Middle frontal gyrus (tissue), 1 donor: ENCODE data around the gene MYLK.
A peak's percentile ranks its signal among the peaks of the same experiment; 100 is the strongest.
"Not testable (repeated sequence)": the region's sequence is repeated elsewhere in the genome, so short reads cannot be mapped to it uniquely, and the experiment has no call there.

Source experiments
- DNase-seq: peaks from one replicate; pipeline ENCODE4 v3.0.0-alpha.2; 2015; ENCODE audit warnings: low spot score; ENCODE audit errors: extremely low spot score

The MYLK gene

DNA sequence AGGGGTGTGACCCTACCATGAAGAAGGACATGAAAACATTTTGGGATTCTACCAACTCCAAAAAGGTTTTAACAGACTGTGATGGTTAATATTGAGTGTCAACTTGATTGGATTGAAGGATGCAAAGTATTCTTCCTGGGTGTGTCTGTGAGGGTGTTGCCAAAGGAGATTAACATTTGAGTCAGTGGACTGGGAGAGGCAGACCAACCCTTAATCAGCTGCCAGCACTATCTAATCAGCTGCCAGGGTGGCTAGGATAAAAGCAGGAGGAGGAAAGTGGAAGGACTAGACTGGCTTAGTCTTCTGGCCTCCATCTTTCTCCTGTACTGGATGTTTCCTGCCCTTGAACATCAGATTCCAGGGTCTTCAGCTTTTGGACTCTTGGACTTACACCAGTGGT, 283.3 kb downstream of the MYLK start:
- DNase-seq: not testable (repeated sequence)

DNA sequence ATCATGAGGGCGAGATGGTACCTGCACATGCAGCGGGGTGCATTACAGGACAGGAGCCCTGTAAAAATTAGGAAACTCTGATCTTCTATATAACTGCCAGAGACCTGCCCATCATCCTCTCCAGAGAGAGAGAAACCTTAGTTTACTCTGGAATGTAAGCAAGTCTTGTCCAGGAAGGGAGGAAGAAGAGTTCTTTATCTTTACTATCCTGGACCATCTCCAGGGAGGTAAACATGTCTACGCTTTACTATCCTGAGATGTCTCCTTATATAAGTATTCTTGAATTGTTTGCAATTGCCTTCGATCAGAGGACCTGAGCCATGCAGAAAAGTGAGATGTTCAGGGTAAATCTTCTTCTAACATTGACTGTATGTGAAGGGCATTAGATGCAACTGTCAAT, 286.6 kb downstream of the MYLK start:
- DNase-seq: no peak

DNA sequence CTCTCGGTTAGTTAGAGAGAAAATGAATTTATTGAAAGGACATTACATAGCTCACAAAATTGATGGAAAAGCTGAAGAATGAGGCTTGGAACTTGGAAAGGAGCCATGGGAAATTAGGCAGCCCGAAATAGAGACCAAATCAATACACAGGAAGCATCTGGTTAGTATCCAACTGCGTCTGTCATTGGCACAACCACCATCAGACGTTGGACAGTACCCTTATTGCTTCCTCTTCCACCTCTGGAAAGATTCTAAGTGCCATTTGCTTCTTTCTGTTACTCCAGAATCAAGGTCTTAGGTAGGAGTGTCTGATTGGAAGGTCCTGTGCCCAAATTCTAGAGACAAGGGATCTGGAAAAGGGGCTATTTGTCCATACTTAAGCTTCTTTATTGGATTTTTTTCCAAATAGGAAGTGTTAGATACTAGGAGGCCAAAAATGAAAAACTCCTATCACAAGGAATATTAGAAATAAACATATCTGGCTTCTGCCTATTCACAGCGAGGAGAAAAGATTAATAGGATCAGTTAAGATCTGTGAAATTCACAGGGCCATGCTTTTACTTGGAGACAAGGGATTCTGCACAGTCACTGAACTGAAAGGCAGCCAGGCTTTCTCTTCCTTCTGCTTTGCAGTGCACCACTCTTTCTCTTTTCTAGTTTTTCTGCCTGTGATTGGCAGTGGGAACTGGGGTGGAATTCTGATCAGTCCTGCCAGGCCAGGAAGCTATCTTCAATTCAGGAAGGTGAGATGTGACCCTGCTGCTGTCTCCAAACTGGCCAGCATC, 288.5 kb downstream of the MYLK start:
- DNase-seq: no peak

GRCh38 chr3:123593381-123593780, 290.8 kb downstream of the MYLK start:
- DNase-seq: no peak

DNA sequence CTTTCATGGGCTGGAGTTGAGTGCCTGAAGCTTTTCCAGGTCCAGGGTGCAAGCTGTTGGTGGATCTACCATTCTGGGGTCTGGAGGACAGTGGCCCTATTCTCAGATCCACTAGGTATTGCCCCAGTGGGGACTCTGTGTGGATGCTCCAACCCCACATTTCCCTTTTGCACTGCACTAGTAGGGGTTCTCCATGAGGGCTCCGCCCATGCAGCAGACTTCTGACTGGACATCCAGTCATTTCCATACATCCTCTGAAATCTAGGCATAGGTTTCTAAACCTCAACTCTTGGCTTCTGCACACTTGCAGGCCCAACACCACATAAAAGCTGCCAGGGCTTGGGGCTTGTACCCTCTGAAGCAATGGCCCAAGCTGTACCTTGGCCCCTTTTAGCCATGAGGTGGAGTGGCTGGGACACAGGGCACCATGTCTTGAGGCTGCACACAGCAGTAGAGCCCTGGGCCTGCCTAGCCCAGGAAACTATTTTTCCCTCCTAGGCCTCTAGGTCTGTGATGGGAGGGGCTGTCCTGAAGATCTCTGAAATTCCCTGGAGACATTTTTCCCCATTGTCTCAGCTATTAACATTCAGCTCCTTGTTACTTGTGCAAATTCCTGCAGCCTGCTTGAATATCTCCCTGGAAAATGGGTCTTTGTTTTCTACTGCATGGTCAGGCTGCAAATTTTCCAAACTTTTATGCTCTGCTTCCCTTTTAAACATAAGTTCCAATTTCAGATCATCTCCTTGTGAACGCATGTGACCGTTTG, 293.3 kb downstream of the MYLK start:
- no peak for DNase-seq

GRCh38 chr3:123587401-123587800, 296.7 kb downstream of the MYLK start:
- no peak for DNase-seq

- DNase-seq: no peak
Observed at GRCh38 chr3:123586968-123587367, 297.2 kb downstream of the MYLK start.

GRCh38 chr3:123586131-123586530, 298.0 kb downstream of the MYLK start:
- no peak for DNase-seq

DNA sequence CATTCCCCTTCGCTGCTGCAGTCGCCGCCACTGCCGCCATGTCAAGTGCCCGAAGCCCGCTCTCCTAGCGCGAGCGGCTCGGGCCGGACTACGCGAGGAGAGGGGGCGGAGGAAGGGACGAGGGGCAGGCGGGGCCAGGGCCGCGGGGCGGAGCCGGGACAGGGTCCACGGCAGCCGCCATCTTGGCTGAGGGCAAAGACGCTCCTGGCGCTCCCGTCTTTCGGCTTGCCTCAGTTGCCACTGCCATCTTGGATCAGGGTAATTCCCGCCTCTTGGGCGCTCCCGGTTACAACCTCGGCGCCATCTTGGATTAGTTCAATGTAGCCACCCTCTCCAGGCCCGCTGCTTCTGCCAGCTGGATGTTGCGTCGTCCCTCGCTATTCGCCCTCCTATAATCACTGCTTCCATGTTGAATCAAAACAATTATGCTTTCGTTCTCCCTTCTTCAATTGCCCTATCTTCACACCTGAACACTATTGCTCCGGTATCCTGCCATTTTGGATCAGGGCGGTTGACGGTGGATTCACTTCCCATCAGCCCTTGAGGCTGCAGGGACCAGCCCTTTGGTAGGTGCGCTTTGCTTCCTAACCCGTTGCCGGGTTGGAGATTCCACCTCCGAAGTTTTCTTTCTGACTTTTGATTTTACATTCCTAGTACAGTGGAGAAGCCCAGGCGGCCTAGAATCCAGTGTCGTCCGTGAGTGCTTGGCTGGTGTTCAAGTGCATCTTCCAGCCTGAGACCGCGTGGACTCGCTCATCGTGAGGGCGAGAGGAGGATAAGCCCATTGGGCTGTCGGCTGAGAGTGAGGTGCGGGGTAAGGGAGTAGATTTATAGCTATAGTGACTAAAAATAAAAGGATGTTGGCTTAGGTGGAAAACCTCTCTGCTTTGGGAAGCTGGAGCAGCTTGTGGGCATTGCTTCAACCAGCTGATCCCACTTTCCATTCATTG, 298.9 kb downstream of the MYLK start, which contains the start of gene HACD2:
HACD2 (minus strand) TSS at position 66 of the 950 bp plus-strand sequence; CDS start at position 40, 26 bp downstream.
- peak; percentile 96 for DNase-seq

- no peak for DNase-seq
Observed at GRCh38 chr3:123584284-123584987, 299.7 kb downstream of the MYLK start.

DNA sequence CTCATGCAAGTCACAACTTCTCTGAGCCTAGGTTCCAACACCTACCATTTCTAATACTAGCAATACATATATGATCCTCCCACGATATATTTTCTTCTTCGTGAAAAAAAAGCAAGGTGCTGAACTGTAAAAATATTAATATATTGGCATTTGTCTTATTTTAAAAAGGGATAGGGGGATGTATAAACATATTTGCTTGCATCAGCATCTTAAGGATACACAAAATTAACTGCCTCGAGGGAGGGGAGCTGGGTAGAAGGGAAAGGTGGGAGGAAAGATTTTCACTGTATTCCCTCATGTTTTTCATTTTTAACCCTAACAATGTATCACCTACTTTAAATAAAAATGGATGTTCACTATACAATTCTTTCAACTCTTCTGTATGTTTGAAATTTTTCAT, 300.6 kb downstream of the MYLK start:
- no peak for DNase-seq

DNA sequence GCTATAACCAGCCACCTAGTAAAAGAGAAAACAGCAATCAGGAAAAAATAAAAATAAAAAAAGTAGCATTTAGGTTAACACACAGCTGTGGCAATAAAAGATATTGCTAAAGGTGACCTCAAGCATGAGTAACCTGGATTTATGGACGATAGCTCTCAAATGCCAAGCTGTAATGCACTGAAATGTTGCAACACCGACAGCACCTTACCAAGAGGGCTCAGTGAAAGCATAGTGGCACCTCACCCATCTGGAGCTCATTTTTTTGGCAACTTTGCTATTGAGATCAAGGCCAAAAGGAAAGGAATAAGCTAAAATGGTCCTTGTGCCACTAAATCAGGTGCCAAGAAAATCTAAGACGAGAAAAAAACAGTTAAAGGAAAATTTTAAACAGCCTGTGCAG, 301.8 kb downstream of the MYLK start:
- no peak for DNase-seq

GRCh38 chr3:123576122-123576521, 308.0 kb downstream of the MYLK start:
- DNase-seq: no peak

DNA sequence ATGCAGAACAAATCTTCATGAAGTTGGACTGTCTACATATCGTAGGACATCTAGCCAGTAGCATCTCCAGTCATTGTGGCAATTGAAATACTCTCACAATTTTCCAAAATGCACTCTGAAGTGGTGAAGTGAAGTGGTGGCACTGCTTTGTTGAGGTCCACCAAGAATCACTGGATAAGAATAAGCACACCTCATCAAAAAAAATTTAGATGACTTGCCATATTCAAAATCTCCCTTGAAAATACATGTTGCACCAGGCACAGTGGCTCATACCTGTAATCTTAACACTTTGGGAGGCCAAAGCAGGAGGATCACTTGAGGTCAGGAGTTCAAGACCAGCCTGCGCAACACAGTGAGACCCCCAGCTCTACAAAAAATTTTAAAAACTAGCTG, 312.2 kb downstream of the MYLK start:
- no peak for DNase-seq

DNA sequence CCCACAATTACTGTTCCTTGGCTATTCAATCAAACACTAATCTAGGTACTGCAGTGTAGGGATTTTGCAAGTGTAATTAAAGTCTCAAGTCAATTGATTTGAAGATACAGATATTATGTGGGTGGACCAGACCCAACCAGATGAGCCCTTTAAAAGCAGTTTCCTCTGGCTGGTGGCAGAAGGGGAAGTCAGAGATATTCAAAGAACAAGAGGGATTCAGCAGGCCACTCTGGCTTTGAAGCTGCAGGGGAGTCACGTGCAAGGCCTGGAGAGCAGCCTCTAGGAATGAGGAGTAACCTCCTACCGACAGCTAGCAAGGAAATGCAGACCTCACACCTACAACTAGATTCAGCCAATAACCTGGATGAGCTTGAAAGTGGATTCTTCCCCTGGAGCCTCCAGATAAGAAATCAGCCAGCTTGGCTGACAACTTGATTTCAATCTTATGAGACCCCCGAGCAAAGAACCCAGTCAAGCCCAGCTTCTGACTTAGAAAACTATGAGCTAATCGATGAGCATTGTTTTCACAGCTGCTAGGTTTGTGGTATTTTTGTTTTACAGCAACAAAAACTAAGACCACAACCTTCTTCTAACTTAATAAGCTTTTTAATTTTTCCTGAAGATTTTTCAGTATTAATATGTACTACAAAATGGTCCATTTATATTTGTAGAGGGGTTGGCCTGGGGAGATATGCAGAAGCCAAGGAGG, 312.7 kb downstream of the MYLK start:
- no peak for DNase-seq

DNA sequence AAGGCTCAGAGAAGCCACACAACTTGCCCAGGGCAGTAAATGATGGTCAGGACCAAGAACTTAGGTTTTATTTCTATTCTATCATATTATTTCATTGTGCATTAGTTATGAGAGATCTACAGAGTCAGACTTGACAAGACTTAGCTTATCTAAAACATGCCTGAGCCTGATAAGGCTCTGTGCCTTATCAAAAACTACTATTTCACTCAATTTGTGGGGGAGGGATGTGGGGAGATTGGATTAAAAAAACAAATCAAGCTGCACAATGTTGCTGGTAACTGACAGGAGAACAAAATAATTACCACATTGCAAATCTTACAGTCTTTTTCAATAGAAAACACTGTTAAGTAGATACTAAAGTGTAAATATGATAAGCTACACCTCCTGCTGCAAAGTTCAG, 315.3 kb downstream of the MYLK start:
- no peak for DNase-seq

DNA sequence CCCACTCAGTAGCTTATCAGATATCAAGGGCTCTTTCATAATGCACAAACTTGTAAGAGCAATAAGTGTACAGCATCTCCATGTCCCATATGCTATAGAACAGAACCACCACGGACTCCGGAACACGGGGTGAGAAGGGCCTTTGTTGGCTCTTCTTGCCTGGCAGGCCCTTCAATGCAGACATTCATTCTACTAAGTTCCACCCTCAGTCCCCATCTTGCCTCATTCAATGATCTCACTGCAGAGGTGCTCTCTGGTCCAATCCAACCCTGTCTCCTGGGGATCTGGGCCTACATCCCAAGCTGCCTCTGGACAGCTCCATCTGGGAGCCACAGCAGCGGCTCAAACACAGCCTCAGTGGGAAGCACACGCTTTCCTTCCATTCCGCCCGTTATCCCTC, 316.1 kb downstream of the MYLK start:
- no peak for DNase-seq

- no peak for DNase-seq
Observed at GRCh38 chr3:123564056-123564455, 320.1 kb downstream of the MYLK start.

- no peak for DNase-seq
Observed at GRCh38 chr3:123562547-123562946, 321.6 kb downstream of the MYLK start.

- no peak for DNase-seq
Observed at GRCh38 chr3:123561188-123561587, 322.9 kb downstream of the MYLK start.
